H9 (cell line): Measurements from ENCODE around the gene TMC6. TPM values are rescaled to one million over a fixed set of nuclear protein-coding genes. Genes with fewer than 3 reads are reported as not detected.

Source experiments
- DNase-seq: peaks from one replicate; pipeline ENCODE4 v3.0.0-alpha.2; 2017
- H2AFZ ChIP-seq: one replicate; pipeline ENCODE4 v1.6.1; 2013; ENCODE audit warnings: mild to moderate bottlenecking, low read length, control low read depth, moderate library complexity
- H2AK5ac ChIP-seq: 2 replicates; pipeline ENCODE4 v1.6.1; 2013; ENCODE audit warnings: low read length, control low read depth, mixed read lengths; ENCODE audit not compliant: insufficient read length
- H2BK120ac ChIP-seq: one replicate; pipeline ENCODE4 v1.6.1; 2013; ENCODE audit warnings: low read depth, mild to moderate bottlenecking, low read length, control low read depth, inconsistent platforms; ENCODE audit not compliant: poor library complexity, severe bottlenecking
- H2BK12ac ChIP-seq: 2 replicates; pipeline ENCODE4 v1.6.1; 2013; ENCODE audit warnings: low read length, control low read depth, mixed read lengths, low read depth; ENCODE audit not compliant: insufficient read length
- H2BK15ac ChIP-seq: 2 replicates; pipeline ENCODE4 v1.6.1; 2013; ENCODE audit warnings: low read depth, low read length, control low read depth
- H2BK20ac ChIP-seq: one replicate; pipeline ENCODE4 v1.6.1; 2013; ENCODE audit warnings: low read depth, mild to moderate bottlenecking, low read length, control low read depth, inconsistent platforms; ENCODE audit not compliant: poor library complexity, severe bottlenecking
- H2BK5ac ChIP-seq: 2 replicates; pipeline ENCODE4 v1.6.1; 2013; ENCODE audit warnings: low read length, control low read depth, mixed read lengths; ENCODE audit not compliant: insufficient read length
- H3K14ac ChIP-seq: 2 replicates; pipeline ENCODE4 v1.6.1; 2013; ENCODE audit warnings: low read length, control low read depth; ENCODE audit not compliant: insufficient read depth
- H3K18ac ChIP-seq: 2 replicates; pipeline ENCODE4 v1.6.1; 2013; ENCODE audit warnings: low read depth, mild to moderate bottlenecking, mixed read lengths, low read length, control low read depth; ENCODE audit not compliant: insufficient read length
- H3K23ac ChIP-seq: 2 replicates; pipeline ENCODE4 v1.6.1; 2013; ENCODE audit warnings: low read length, control low read depth, mixed read lengths, low read depth; ENCODE audit not compliant: insufficient read length
- H3K23me2 ChIP-seq: 2 replicates; pipeline ENCODE4 v1.6.1; 2013; ENCODE audit warnings: low read depth, mild to moderate bottlenecking, mixed read lengths, low read length, control low read depth; ENCODE audit not compliant: insufficient read length, poor library complexity, severe bottlenecking
- H3K27ac ChIP-seq: 2 replicates; pipeline ENCODE4 v1.5.1; 2013; ENCODE audit warnings: low read length, control low read depth, mixed read lengths, low read depth; ENCODE audit not compliant: insufficient read length
- H3K27me3 ChIP-seq: 2 replicates; pipeline ENCODE4 v1.6.1; 2013; ENCODE audit warnings: low read length, control low read depth, inconsistent platforms; ENCODE audit not compliant: insufficient read depth
- H3K4ac ChIP-seq: 2 replicates; pipeline ENCODE4 v1.6.1; 2013; ENCODE audit warnings: low read depth, mild to moderate bottlenecking, control low read depth, inconsistent platforms, low read length, moderate library complexity
- H3K4me1 ChIP-seq: 2 replicates; pipeline ENCODE4 v1.6.1; 2013; ENCODE audit warnings: low read length, control low read depth, inconsistent platforms; ENCODE audit not compliant: insufficient read depth
- H3K4me2 ChIP-seq: 2 replicates; pipeline ENCODE4 v1.6.1; 2013; ENCODE audit warnings: low read length, control low read depth, mixed read lengths; ENCODE audit not compliant: insufficient read length, insufficient read depth
- H3K56ac ChIP-seq: 2 replicates; pipeline ENCODE4 v1.6.1; 2013; ENCODE audit warnings: low read depth, mild to moderate bottlenecking, mixed read lengths, low read length, control low read depth; ENCODE audit not compliant: insufficient read length
- H3K79me1 ChIP-seq: 2 replicates; pipeline ENCODE4 v1.6.1; 2013; ENCODE audit warnings: low read depth, mild to moderate bottlenecking, moderate library complexity, low read length, control low read depth, inconsistent platforms; ENCODE audit not compliant: insufficient read depth, poor library complexity, severe bottlenecking
- H3K79me2 ChIP-seq: 2 replicates; pipeline ENCODE4 v1.6.1; 2013; ENCODE audit warnings: low read length, control low read depth, inconsistent platforms; ENCODE audit not compliant: insufficient read depth
- H3K9ac ChIP-seq: 2 replicates; pipeline ENCODE4 v1.6.1; 2013; ENCODE audit warnings: low read length, control low read depth, mixed read lengths; ENCODE audit not compliant: insufficient read length; ENCODE audit errors: extremely low read depth
- H3K9me3 ChIP-seq: one replicate; pipeline ENCODE4 v1.6.1; 2013; ENCODE audit warnings: low read depth, low read length, inconsistent platforms; ENCODE audit not compliant: control insufficient read depth
- H3T11ph ChIP-seq: one replicate; pipeline ENCODE4 v1.6.1; 2013; ENCODE audit warnings: mild to moderate bottlenecking, low read length, control low read depth, inconsistent platforms
- H4K20me1 ChIP-seq: one replicate; pipeline ENCODE4 v1.6.1; 2013; ENCODE audit not compliant: control insufficient read depth, insufficient read length, insufficient read depth
- H4K5ac ChIP-seq: 2 replicates; pipeline ENCODE4 v1.6.1; 2013; ENCODE audit warnings: low read depth, mild to moderate bottlenecking, mixed read lengths, low read length, control low read depth; ENCODE audit not compliant: insufficient read length
- H4K8ac ChIP-seq: replicated peaks from 2 replicates; pipeline ENCODE4 v1.6.1; 2013; ENCODE audit warnings: low read length, control low read depth, mixed read lengths, low read depth; ENCODE audit not compliant: insufficient read length
- H4K91ac ChIP-seq: 2 replicates; pipeline ENCODE4 v1.6.1; 2013; ENCODE audit warnings: low read depth, mild to moderate bottlenecking, moderate library complexity, mixed read lengths, low read length, control low read depth; ENCODE audit not compliant: insufficient read length
- H3K27ac Mint-ChIP-seq, 3 experiments: 2 replicates in 2 of 3; 3 replicates in 1 of 3; pipeline ENCODE4 v1.8.0; 2020 to 2021; ENCODE audit warnings: mixed read lengths in 3 of 3, mild to moderate bottlenecking in 1 of 3, moderate library complexity in 1 of 3
- H3K27me3 Mint-ChIP-seq: 2 replicates; pipeline ENCODE4 v1.8.0; 2021; ENCODE audit warnings: low read depth, mild to moderate bottlenecking, moderate library complexity, mixed read lengths
- H3K36me3 Mint-ChIP-seq, 3 experiments: 2 replicates in 2 of 3; 3 replicates in 1 of 3; pipeline ENCODE4 v1.8.0; 2020 to 2021; ENCODE audit warnings: low read depth in 3 of 3, mixed read lengths in 3 of 3; ENCODE audit not compliant: insufficient read depth in 1 of 3
- H3K4me1 Mint-ChIP-seq, 2 experiments: 2 replicates each; pipeline ENCODE4 v1.8.0; 2020; ENCODE audit warnings: mixed read lengths in 2 of 2
- H3K4me3 Mint-ChIP-seq, 2 experiments: 2 replicates in 1 of 2; 3 replicates in 1 of 2; pipeline ENCODE4 v1.8.0; 2020 to 2021; ENCODE audit warnings: mild to moderate bottlenecking in 2 of 2, mixed read lengths in 2 of 2, moderate library complexity in 1 of 2
- H3K9me3 Mint-ChIP-seq, 2 experiments: 2 replicates in 1 of 2; 3 replicates in 1 of 2; pipeline ENCODE4 v1.8.0; 2020; ENCODE audit warnings: mild to moderate bottlenecking in 2 of 2, mixed read lengths in 2 of 2, moderate library complexity in 1 of 2
- WGBS: extraction: QIAGEN DNeasy Blood & Tissue Kit; methylation state at CpG from one replicate; pipeline ENCODE4 v1.1.7; 2013; ENCODE audit warnings: missing lambda C conversion rate, low lambda C conversion rate, mixed read lengths; ENCODE audit not compliant: insufficient read length; ENCODE audit errors: extremely low coverage; 5-methylcytosine and 5-hydroxymethylcytosine counted together
- total RNA-seq: library from RNA; stranded (reverse); gene quantifications from 2 replicates; pipeline ENCODE4 v1.2.1, GENCODE V29; 2021
- TF ChIP-seq, protein P1 (sequence below): fragments of 200-600 bp; sonication (generic); conservative IDR thresholded peaks from 3 replicates; pipeline ENCODE4 v1.8.0; 2021; ENCODE audit warnings: antibody characterized with exemption, mild to moderate bottlenecking

The TMC6 gene
- total RNA-seq, 1 experiment from 2014 or later: 86.8 TPM

DNA sequence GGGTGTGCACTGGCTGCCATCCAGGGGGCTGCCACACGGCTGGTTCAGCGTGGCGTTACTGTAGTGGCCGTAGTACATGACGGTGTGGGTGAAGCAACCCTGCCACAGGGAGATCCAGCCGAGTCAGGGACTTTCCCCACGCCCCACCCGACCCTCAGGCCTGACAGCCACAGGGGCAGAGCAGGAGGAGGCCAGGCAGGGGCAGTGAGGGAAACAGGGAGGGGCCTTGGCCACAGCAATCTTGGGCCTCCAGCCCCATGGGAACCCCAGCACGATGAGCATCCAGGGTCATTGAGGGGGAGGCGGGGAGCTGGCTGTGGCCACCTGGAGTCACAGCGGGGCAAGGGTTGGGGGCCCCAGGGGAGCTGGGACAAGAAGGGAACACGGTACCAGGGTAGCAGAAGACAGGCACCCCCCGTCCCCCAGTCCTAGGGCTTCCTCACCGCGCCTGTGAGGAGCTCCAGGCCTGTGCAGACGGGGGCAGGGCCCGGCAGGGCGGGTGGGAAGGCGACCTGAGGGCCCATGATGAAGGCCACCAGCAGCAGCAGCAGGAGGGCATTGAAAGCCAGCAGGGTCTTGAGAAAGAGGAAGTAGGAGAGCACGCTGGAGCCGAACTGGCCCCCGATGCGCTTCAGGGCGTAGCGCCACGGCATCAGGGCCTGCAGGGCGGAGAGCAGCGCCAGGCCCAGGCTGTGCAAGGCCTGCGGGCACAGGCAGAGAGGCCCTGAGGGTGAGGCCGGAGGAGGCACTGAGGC is 4.3 kb downstream of the TMC6 start:
- no peak overlapping the region for H3K4me2 ChIP-seq
- no peak overlapping the region for H2BK120ac ChIP-seq
- DNase-seq: no peak
- TF ChIP-seq, protein P1, sequence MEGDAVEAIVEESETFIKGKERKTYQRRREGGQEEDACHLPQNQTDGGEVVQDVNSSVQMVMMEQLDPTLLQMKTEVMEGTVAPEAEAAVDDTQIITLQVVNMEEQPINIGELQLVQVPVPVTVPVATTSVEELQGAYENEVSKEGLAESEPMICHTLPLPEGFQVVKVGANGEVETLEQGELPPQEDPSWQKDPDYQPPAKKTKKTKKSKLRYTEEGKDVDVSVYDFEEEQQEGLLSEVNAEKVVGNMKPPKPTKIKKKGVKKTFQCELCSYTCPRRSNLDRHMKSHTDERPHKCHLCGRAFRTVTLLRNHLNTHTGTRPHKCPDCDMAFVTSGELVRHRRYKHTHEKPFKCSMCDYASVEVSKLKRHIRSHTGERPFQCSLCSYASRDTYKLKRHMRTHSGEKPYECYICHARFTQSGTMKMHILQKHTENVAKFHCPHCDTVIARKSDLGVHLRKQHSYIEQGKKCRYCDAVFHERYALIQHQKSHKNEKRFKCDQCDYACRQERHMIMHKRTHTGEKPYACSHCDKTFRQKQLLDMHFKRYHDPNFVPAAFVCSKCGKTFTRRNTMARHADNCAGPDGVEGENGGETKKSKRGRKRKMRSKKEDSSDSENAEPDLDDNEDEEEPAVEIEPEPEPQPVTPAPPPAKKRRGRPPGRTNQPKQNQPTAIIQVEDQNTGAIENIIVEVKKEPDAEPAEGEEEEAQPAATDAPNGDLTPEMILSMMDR: no peak
- H3K23me2 ChIP-seq: peaks cover 19% of the 10 kb centered on the region
- no peak overlapping the region for H2BK5ac ChIP-seq
- no peaks in the 10 kb centered on the region for H3K27me3 Mint-ChIP-seq
- no peak overlapping the region for H2AK5ac ChIP-seq
- H2BK12ac ChIP-seq: no peak overlapping the region
- no peak overlapping the region for H3K9ac ChIP-seq
- no peak overlapping the region for H4K5ac ChIP-seq
- no peaks in the 10 kb centered on the region; a peak in 1 of 5 replicates for H3K9me3 Mint-ChIP-seq
- no peak overlapping the region for H3K56ac ChIP-seq
- H3K27me3 ChIP-seq: no peaks in the 10 kb centered on the region
- H3K79me1 ChIP-seq: no peaks in the 10 kb centered on the region
- WGBS: no CpG with 5 or more reads among the region's 30 CpGs
- no peak overlapping the region for H3K18ac ChIP-seq
- H4K20me1 ChIP-seq: no peaks in the 10 kb centered on the region
- no peak overlapping the region for H2AFZ ChIP-seq
- no peak overlapping the region for H3K4me3 Mint-ChIP-seq
- peaks cover 9 to 16% of the 10 kb centered on the region in 2 experiments for H3K4me1 Mint-ChIP-seq
- H3K9me3 ChIP-seq: no peaks in the 10 kb centered on the region
- H3K27ac Mint-ChIP-seq: no peak overlapping the region; a peak in 1 of 7 replicates
- H3T11ph ChIP-seq: no peak overlapping the region
- H3K4ac ChIP-seq: no peak overlapping the region
- H2BK20ac ChIP-seq: no peak overlapping the region
- H3K36me3 Mint-ChIP-seq: peaks cover 7 to 28% (median 22%) of the 10 kb centered on the region in 3 experiments
- no peak overlapping the region for H4K8ac ChIP-seq
- no peak overlapping the region for H4K91ac ChIP-seq
- H3K14ac ChIP-seq: no peak overlapping the region
- H3K79me2 ChIP-seq: no peaks in the 10 kb centered on the region; the same call in 1 of the 2 replicates
- no peak overlapping the region for H3K27ac ChIP-seq
- H3K23ac ChIP-seq: no peak overlapping the region
- peaks cover 5% of the 10 kb centered on the region; the same call in 1 of the 2 replicates for H3K4me1 ChIP-seq
- no peak overlapping the region for H2BK15ac ChIP-seq
